Germinal center (tissue), 1 donor: ENCODE data around the gene VWF.
"Not testable (repeated sequence)": the region's sequence is repeated elsewhere in the genome, so short reads cannot be mapped to it uniquely, and the experiment has no call there.

Experiments
- DNase-seq: peaks from one replicate; pipeline ENCODE4 v3.0.0; 2012; ENCODE audit warnings: mixed read lengths, low spot score

VWF gene

GRCh38 chr12:6104027-6104426 is 20.4 kb downstream of the VWF start:
- no peak for DNase-seq

DNA sequence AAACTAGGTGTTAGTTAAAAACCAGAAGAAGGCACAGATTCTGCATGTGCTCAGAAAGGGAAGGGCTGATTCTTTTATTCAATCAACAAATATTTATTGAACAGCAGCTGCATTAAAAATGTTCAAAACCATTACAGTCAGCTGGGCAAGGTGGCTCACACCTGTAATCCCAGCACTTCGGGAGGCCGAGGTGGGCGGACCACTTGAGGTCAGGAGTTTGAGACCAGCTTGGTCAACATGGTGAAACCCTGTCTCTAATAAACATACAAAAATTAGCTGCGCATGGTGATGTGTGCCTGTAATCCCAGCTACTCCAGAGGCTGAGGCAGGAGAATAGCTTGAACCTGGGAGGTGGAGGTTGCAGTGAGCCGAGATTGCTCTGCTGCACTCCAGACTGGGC is 22.4 kb downstream of the VWF start:
- DNase-seq, result not testable (repeated sequence)

DNA sequence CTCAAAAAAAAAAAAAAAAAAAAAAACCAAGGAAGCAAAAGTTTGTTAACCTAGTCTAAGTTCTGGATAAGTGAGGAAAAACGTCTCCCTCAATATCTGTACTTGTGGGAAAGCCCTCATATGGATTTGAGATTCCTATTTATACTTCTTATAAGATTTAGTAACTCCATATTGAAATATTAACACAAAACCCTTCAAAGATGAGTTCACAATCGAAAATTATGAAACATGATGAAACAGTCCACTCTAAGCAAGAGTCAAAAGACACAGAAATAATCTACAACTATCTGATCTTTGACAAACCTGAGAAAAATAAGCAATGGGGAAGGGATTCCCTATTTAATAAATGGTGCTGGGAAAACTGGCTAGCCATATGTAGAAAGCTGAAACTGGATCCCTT is 25.2 kb downstream of the VWF start:
- no peak for DNase-seq

GRCh38 chr12:6097411-6097810 is 27.1 kb downstream of the VWF start:
- DNase-seq, result no peak

DNA sequence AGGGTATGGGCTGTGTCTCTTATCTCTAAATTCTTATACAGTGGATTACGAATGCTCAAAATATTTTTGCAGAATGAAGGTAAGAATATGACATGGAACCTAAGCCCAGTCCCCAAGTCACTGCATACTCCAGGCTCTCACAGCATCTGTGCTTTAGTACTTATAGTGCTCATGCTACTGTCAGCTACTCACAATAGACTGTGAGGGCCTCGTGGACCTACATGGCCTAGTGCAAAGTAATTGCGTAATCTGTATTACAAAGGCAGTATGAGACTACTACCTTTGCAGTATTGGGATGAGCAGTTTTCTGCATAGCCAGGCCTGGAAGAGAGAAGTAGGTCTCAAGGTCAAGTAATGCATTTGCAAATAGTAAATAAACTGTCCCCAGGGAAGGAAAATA is 27.9 kb downstream of the VWF start:
- no peak for DNase-seq

DNA sequence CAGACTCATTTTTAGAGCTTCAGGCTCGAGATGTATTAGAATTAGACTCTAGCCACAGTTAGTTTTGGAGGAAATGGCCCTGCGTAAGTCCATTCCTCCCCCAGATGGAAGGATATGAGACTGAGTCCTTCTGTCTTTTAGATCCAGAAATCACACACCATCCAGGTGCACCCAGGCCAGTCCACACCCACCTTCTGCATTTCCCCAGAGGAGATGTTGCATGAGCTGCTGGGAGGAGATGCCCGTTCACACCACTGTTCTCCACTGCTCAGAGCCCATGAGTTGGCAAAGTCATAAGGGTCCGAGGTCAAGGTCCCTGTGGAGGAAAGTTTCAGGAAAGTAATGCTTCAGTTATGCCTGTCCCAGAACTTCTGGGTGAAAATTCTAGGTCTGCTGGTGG is 29.2 kb downstream of the VWF start:
- no peak for DNase-seq

GRCh38 chr12:6093764-6094163 is 30.7 kb downstream of the VWF start:
- DNase-seq, result no peak

DNA sequence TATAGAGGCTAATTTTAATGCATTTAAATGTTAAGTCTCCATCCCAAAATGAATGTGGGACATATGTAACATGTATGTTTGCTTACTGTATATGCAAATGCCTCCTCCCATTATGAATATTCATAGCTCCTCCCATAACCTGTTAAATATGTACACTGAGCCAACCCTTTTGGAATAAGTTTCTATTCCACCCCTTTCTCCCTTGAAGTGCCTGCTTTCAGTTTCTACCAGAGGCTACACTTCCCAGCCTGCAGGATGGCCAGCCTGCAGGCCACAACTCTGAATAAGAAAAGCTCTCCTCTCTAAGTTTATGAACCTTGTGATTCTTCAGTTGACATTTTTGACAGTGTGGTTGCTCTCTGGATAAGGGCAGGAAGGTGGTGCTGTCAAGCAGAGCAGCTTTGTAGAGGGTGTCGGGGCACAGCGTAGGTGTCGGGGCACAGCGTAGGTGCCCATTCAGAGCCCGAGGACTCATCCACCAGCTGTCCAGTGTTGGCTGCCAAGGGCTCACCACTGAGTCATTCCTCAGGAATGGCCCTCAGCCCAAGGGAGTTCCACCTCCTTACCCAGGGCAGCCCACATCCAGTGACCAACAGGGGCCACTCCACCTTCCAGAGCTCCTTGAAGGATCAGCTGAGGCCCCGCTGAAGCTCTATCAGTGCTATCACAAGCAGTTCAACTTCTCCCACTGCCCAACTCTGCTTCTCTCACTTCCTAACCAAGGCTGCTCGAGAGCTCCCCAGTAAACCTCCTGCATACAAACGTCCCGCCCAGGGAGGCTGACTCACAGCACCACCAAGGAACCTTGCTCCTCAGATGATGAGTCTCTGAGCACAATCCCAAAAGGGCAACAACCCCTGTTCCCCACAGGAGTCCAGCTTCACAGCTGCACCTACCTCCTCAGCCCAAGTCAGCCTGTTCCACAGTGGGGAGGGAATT is 31.4 kb downstream of the VWF start:
- no peak for DNase-seq

- no peak for DNase-seq
Observed at GRCh38 chr12:6091786-6092566, 32.5 kb downstream of the VWF start.

GRCh38 chr12:6090803-6091202 is 33.7 kb downstream of the VWF start:
- DNase-seq, result no peak

DNA sequence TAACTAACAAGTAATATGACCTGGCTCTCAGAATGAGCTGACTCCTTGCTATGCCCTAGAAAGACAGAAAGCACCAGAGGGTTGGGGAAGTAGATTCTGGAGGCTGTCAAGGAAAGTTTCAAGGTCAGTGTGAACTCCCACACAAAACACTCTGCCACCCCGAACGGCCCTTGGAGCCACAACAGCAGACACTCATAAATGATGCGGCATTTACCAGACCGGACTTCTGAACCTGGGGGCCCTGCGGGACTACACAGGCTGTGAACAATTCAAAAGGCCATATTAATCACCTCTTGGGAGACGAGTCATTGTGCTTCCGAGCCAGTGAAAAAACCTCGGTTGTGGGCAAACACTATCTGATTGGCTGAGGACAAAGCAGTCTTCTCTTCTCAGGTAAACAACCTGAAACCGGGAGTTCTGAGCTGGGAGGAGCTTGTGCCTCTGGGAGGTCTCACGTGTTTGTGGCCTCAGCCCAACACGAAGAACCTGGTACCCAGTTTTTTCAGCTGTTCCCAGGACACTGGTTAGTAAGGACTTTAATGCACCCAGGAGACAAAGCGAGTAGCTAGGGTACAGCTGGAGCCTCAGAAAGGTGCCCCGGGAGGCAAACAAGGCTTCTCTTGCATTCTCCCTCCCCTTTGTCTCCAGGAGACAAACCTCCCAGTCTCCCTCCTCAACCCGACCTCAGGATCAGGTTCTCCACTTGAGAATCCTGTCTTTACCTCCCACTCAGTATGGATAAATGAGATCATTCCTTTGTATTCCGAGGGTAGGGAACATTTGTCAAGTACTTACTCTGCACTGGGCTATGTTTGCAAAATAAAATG is 35.3 kb downstream of the VWF start:
- no peak for DNase-seq

DNA sequence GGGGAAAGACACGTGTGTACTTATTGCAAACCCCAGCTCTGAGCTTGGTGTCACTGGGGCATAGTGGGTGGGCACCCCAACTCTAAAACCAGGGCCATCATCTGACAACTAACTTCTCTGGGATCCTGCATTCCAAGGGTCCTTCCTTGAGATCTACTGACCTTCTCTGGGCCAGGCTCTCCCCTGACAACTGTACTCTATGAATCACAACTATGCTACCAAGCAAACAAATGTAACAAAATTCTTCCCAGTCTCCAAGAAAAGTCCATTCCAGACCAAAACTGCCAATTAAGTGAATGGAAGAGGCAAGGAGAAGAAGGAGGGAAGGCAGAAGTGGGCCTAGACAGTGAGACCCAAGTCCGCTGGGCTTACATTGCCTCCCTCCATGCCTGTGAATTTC is 38.2 kb downstream of the VWF start:
- no peak for DNase-seq

- DNase-seq, result no peak
Observed at GRCh38 chr12:6085841-6086240, 38.6 kb downstream of the VWF start.

GRCh38 chr12:6084969-6085450 is 39.5 kb downstream of the VWF start:
- DNase-seq, result no peak

GRCh38 chr12:6084261-6084968 is 40.1 kb downstream of the VWF start:
- DNase-seq, result no peak

- no peak for DNase-seq
Observed at GRCh38 chr12:6083601-6084000, 40.9 kb downstream of the VWF start.

DNA sequence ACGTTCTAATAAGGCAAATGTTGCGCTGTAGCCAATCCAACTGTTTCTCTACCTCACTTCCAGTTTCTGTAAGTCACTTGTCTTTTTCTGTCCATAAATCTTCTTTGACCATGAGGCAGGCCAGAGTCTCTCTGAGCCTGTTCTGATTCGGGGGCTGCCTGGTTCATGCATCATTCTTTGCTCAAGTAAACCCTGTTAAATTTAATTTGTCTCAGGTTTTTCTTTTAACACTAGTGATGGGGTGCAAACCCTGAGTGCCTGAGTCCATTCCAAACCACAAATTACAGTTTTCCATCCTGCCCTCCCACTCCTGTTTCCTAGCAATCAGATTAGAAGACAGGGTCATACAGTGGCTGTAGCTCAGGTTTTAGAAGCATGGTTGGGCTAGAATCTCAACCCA is 41.9 kb downstream of the VWF start:
- no peak for DNase-seq

DNA sequence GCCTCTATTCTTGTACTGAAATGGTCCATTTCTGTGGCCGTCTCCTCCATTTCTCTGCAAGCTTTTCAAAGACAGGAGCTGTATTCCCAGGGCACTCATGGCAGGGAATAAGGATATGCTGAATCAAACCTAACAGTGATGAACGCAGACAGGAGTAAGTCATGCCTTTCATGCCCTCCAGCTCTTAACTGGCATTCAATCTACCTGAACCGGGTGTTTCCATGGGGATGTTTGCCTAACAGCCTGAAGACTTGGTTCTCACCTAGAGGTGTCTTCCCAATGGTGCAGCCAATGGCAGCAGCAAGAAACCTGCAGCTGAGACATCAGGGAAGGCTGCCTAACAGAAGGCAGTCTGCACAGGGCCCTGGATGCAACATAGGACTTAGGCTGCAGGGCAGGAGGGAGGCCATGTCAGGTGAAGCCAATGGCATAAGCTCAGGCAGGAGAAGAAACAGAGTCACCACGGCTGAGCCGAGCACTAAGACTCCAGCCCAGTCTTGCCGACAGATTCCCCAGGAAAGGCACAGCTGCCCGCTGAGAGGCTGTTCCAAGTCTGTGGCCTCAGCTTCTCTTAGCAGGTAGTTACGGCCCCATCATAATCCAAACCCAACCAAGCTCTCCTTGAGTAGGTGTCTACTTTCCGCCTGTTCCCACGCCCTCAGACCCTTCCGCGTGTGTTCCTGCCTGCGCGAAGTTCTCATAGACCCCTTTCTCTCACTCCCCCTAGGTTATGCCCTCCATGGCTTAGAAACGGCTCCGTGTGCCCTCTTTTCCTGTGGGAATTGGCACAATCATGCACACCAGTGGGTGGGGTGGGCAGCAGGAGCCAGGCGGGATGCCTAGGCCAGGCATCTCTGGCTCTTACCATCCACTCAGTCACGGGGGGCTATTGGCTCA is 44.1 kb downstream of the VWF start:
- no peak for DNase-seq

DNA sequence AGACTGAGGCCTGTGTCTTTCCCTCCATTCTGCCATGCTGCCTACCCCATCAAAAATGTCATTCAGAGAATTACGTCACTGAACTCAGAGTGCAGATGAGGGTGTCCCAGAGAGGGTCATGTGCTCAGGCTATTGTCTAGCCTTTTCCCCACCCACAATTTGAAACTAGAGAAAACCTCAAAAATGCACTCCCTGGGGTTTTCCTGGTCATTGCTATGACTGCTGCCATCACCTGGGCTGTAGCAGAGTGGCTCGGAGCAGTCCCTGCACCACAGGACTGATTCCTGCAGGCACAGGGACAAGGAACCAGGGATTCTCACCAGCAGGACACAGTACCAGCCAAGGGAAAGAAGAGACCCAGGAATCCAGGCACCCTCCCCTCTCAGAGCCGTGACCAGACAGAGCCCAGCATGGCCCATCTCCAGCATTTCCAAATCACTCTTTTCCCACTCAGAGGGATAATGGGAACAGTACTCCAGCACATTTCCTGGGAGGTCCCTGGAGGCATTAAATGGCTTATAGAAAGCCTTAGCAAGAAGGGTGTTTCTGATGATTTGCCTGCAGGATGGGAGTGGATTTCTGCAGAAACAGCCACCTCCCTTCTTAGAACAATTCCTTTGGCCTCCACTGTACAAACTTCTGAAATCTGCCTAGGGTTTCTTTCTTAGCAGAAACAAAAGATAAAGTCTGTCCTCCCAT is 45.9 kb downstream of the VWF start:
- no peak for DNase-seq

DNA sequence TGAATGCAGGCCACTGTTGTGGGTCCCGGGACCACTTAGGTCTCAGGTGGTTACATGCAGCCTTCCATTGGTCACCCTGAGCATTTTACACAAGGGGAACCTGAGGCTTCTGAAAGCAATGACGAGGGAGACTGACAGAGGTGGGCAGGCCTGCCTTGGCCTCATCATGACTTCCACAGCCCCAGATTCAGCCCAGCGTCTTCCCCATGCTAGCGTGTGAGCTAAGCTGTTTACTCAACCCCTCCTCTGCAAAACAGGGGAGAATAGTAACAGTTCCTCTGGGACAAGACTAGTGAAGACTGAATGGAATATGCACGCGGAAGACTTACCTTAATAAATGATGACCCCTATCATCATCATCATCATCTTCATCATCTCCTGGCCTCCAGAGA is 46.8 kb downstream of the VWF start:
- no peak for DNase-seq
